ENCODE data around the gene STARD5. TPM values are rescaled to one million over a fixed set of nuclear protein-coding genes. Genes with fewer than 3 reads are reported as not detected.
A peak's percentile ranks its signal among the peaks of the same experiment; 100 is the strongest.

The STARD5 gene
- total RNA-seq, 4 donors from 2014 or later: 11.2 to 54.5 (median 41.3) TPM

DNA sequence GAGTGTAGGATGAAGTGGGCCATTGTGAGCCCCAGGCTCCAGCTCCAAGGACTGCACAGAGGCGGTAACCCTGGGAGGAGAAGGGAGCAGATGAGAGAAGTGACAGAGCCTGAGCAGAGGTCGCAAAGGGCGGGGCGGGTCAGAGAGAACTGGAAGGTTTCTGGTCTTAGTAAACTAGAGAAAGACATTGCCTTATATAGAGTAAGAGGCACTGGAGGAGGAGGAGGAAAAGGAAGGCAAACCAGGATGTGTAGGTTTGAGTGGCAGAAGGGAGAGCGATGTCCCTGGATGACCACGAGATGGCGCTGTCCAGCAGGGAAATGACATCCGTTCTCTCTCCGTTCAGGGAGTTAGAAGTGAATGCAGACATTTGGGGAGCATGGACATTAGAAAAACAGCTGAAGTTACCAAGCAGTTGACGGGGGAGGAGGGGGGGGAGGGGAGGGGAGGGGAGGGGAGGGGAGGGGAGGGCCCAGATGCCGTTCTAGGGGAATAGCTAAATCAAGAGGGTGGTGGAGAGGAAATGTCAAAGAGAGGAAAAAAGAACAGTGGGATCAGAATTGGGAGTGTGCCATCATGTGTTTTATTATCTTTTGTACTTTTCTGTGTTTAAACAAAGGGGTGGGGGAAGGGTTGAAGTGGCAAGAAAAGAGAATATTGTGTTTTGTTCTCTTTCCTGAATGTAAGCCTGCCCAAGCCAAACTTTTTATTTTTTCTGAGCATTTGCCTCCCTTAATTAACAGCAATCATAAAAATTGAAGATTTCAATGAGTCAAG, 48.8 kb downstream of the STARD5 start:
- in situ Hi-C loops (cut with MboI; ENCODE audit: low pct_ligation_motif_present in 1 of 4, low pct_unique_long_range_greater_than_20kb in 1 of 4, low sequenced_read_pairs in 3 of 4): loop anchor here (5.0 to 25.0 kb wide), 5 partner anchors 62 to 813 kb away; partner anchors contain the start of gene MESD (in 1 of the 4)
- no peaks in the 10 kb centered on the region for H3K9me3 ChIP-seq
- DNase-seq: peak; percentile 88
- H3K27me3 ChIP-seq: no peaks in the 10 kb centered on the region
- TF ChIP-seq EP300 (IDR thresholded peaks at IDR 0.05; ENCODE audit: low read depth): no peak
- TF ChIP-seq, protein P1, sequence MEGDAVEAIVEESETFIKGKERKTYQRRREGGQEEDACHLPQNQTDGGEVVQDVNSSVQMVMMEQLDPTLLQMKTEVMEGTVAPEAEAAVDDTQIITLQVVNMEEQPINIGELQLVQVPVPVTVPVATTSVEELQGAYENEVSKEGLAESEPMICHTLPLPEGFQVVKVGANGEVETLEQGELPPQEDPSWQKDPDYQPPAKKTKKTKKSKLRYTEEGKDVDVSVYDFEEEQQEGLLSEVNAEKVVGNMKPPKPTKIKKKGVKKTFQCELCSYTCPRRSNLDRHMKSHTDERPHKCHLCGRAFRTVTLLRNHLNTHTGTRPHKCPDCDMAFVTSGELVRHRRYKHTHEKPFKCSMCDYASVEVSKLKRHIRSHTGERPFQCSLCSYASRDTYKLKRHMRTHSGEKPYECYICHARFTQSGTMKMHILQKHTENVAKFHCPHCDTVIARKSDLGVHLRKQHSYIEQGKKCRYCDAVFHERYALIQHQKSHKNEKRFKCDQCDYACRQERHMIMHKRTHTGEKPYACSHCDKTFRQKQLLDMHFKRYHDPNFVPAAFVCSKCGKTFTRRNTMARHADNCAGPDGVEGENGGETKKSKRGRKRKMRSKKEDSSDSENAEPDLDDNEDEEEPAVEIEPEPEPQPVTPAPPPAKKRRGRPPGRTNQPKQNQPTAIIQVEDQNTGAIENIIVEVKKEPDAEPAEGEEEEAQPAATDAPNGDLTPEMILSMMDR (IDR thresholded peaks at IDR 0.05): peak; percentile 80 to 95 (median 85)
- H3K27ac ChIP-seq: peak overlapping the region; percentile 45 to 64 (median 52)
- WGBS, 2 donors (ENCODE audit: low coverage in 1 of 2): 6 to 8% methylated on average over 3 to 11 of the region's 11 CpGs
- intact Hi-C loops (cut with DNase I; ENCODE audit: low total_unique reads): loop anchor here (5.0 kb wide), 1 partner anchor 127 kb away; no protein-coding TSS in a partner anchor
- H3K4me3 ChIP-seq: no peak overlapping the region
- H3K36me3 ChIP-seq: no peaks in the 10 kb centered on the region
- H3K4me1 ChIP-seq: peaks cover 4 to 26% (median 13%) of the 10 kb centered on the region in 4 donors

GRCh38 chr15:81274255-81274654, 49.7 kb downstream of the STARD5 start:
- no peak for DNase-seq
- Histone ChIP-seq H3K27ac (peak overlapping the region in 1 of 4 donors; percentile 59), H3K27me3 (no peaks in the 10 kb centered on the region), H3K4me3 (no peak overlapping the region), H3K9me3 (no peaks in the 10 kb centered on the region), H3K4me1 (peaks cover 4 to 18% (median 9%) of the 10 kb centered on the region in 4 donors), H3K36me3 (no peaks in the 10 kb centered on the region)
- no peak for TF ChIP-seq POLR2A (IDR thresholded peaks at IDR 0.05)
- TF ChIP-seq, protein P1 (IDR thresholded peaks at IDR 0.05): no peak
- no peak for TF ChIP-seq EP300 (IDR thresholded peaks at IDR 0.05; ENCODE audit: low read depth)
- TF ChIP-seq POLR2AphosphoS5 (IDR thresholded peaks at IDR 0.05): no peak
- intact Hi-C loops (cut with DNase I; ENCODE audit: low total_unique reads) (loop anchor here (5.0 kb wide), 1 partner anchor 128 kb away; no protein-coding TSS in a partner anchor), in situ Hi-C loops (cut with MboI; ENCODE audit: low pct_ligation_motif_present in 1 of 4, low pct_unique_long_range_greater_than_20kb in 1 of 4, low sequenced_read_pairs in 3 of 4) (loop anchor here in 3 of 4 donors (25.0 kb wide), 3 partner anchors 162 to 812 kb away; partner anchors contain the start of gene MESD (in 1 of the 3))
- 74 to 81% methylated on average over 4 of the region's 4 CpGs for WGBS, 2 donors (ENCODE audit: low coverage in 1 of 2)

DNA sequence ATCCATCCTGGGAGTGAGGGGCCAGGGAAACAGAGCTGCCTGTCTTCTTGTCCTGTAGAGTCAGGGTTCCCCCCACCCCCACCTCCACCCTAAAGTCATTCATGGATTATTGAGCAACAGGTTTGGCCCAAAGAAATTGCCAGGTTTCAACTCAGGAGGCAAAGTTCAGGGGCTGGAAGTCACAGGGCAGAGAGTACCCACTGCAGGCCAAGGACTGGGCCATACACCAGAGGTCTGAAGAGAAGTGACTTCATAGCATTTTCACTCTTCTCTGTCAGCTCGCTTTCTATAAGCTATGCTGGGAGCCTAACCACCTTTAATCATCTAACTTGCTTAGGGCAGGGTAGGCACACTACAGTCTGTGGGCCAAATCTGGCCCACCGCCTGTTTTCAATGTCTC, 50.1 kb downstream of the STARD5 start:
- WGBS, 2 donors (ENCODE audit: low coverage in 1 of 2): 87 to 100% methylated on average over 1 to 2 of the region's 2 CpGs
- in situ Hi-C loops (cut with MboI; ENCODE audit: low pct_ligation_motif_present in 1 of 4, low pct_unique_long_range_greater_than_20kb in 1 of 4, low sequenced_read_pairs in 3 of 4): loop anchor here in 3 of 4 donors (25.0 kb wide), 3 partner anchors 162 to 812 kb away; partner anchors contain the start of gene MESD (in 1 of the 3)
- no peaks in the 10 kb centered on the region for H3K27me3 ChIP-seq
- peaks cover 4 to 18% (median 9%) of the 10 kb centered on the region in 4 donors for H3K4me1 ChIP-seq
- H3K36me3 ChIP-seq: no peaks in the 10 kb centered on the region
- no peaks in the 10 kb centered on the region for H3K9me3 ChIP-seq
- no peak overlapping the region for H3K27ac ChIP-seq
- no peak for DNase-seq
- no peak for TF ChIP-seq POLR2A (IDR thresholded peaks at IDR 0.05)
- TF ChIP-seq EP300 (IDR thresholded peaks at IDR 0.05; ENCODE audit: low read depth): no peak
- no peak for TF ChIP-seq POLR2AphosphoS5 (IDR thresholded peaks at IDR 0.05)
- TF ChIP-seq, protein P1 (IDR thresholded peaks at IDR 0.05): no peak
- intact Hi-C loops (cut with DNase I; ENCODE audit: low total_unique reads): loop anchor here (5.0 kb wide), 1 partner anchor 128 kb away; no protein-coding TSS in a partner anchor
- no peak overlapping the region for H3K4me3 ChIP-seq

DNA sequence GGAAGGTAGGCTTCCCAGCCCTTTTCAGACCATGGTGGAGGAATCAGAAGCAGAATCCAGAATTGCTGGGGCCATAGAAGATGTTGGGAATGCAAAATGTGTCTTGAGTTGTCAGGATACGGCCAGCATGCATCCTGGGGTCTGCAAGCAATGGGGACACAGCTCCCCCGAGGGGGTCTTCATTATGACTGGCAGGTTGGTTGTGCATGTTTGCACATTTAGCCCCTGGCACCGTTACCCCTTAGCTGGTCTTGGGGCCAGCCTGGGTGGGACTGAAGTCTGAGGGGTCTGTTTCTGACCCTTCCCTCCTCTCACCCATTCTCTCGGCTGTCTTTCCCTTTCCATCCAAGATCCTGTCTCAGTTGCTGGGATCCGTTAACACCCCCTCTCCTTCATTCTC, 50.7 kb downstream of the STARD5 start:
- Histone ChIP-seq H3K27ac (no peak overlapping the region), H3K36me3 (no peaks in the 10 kb centered on the region), H3K27me3 (no peaks in the 10 kb centered on the region), H3K4me3 (no peak overlapping the region), H3K9me3 (no peaks in the 10 kb centered on the region), H3K4me1 (peaks cover 4 to 18% (median 9%) of the 10 kb centered on the region in 4 donors)
- intact Hi-C loops (cut with DNase I; ENCODE audit: low total_unique reads) (loop anchor here (5.0 kb wide), 1 partner anchor 129 kb away; no protein-coding TSS in a partner anchor), in situ Hi-C loops (cut with MboI; ENCODE audit: low pct_ligation_motif_present in 1 of 4, low pct_unique_long_range_greater_than_20kb in 1 of 4, low sequenced_read_pairs in 3 of 4) (loop anchor here in 3 of 4 donors (25.0 kb wide), 3 partner anchors 161 to 811 kb away; partner anchors contain the start of gene MESD (in 1 of the 3))
- WGBS, 2 donors (ENCODE audit: low coverage in 1 of 2): 86 to 100% methylated on average over 2 to 5 of the region's 5 CpGs
- TF ChIP-seq POLR2A (IDR thresholded peaks at IDR 0.05): no peak
- TF ChIP-seq EP300 (IDR thresholded peaks at IDR 0.05; ENCODE audit: low read depth): no peak
- TF ChIP-seq, protein P1 (IDR thresholded peaks at IDR 0.05): no peak
- no peak for TF ChIP-seq POLR2AphosphoS5 (IDR thresholded peaks at IDR 0.05)
- no peak for DNase-seq

Measured in transverse colon (tissue), 4 donors.